GM10266 (cell line): ENCODE results near the gene KBTBD2.
"Not testable (repeated sequence)": the region's sequence is repeated elsewhere in the genome, so short reads cannot be mapped to it uniquely, and the experiment has no call there.

ENCODE experiments used
- DNase-seq: peaks from one replicate; pipeline ENCODE4 v3.0.0; 2012; ENCODE audit errors: extremely low spot score
- TF ChIP-seq, protein P1 (sequence below): IDR thresholded peaks from 2 replicates; pipeline ENCODE4 v1.5.1; 2012; ENCODE audit warnings: mild to moderate bottlenecking, low read depth; ENCODE audit not compliant: control insufficient read depth, insufficient read depth; ENCODE audit errors: missing control alignments

The KBTBD2 gene

DNA sequence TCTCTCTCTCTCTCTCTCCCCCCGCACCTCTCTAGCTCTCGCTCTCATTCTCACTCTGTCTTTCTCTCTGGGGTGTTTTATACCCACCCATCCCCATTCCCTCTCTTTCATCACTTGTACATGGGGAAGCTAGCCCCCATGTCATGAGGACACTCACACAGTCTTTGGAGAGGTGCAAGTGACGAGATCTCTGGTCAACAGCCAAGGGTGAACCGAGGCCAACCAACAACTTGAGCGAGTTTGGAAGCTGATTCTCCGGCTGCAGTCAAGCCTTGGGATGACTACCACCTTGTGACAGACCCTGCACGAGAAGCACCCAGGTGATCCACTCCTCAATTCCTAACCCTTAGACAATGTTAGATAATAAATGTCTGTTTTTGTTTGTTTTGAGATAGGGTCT lies 10.1 kb upstream of the KBTBD2 start:
- no peak for DNase-seq
- TF ChIP-seq, protein P1, sequence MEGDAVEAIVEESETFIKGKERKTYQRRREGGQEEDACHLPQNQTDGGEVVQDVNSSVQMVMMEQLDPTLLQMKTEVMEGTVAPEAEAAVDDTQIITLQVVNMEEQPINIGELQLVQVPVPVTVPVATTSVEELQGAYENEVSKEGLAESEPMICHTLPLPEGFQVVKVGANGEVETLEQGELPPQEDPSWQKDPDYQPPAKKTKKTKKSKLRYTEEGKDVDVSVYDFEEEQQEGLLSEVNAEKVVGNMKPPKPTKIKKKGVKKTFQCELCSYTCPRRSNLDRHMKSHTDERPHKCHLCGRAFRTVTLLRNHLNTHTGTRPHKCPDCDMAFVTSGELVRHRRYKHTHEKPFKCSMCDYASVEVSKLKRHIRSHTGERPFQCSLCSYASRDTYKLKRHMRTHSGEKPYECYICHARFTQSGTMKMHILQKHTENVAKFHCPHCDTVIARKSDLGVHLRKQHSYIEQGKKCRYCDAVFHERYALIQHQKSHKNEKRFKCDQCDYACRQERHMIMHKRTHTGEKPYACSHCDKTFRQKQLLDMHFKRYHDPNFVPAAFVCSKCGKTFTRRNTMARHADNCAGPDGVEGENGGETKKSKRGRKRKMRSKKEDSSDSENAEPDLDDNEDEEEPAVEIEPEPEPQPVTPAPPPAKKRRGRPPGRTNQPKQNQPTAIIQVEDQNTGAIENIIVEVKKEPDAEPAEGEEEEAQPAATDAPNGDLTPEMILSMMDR, result no peak

DNA sequence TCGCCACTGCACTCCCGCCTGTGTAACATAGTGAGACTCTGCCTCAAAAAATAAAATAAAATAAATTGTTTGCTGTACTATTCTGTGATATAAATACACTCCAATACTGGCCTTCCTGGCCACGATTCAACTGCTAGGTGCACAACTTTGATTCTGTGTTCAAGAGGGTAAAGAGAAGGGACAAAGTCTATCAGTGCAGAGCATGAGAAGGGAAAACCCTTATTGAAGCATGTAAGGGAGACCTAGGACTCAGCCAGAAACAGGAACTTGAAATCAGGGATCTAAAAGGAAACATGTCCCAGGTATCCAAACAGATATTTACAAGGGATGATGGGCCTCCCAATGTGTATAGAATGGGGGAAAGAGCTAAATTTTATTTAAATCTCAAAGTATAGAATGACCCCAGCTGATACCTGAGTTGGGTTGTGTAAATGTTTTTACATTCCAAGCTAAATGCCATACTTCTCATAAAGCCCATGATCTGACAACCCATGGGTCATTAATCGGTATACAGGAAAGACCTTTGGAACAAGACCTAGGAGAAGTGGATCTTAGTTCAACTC lies 9.0 kb upstream of the KBTBD2 start:
- TF ChIP-seq, protein P1, result no peak
- no peak for DNase-seq

DNA sequence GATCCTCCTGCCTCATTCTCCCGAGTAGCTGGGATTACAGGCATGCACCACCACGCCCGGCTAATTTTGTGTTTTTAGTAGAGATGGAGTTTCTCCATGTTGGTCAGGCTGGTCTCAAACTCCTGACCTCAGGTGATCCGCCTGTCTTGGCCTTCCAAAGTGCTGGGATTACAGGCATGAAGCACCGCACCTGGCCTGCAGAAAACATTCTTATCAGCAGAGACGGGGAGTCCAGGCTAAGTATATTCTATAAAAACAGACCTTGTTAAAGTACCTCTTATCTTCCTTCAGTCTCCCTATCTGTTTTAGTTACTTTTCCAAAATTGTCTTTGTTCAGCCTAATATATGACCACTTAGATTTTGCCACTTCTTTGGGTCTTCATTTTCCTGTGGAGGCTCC lies 5.8 kb upstream of the KBTBD2 start:
- not testable (repeated sequence) for DNase-seq

DNA sequence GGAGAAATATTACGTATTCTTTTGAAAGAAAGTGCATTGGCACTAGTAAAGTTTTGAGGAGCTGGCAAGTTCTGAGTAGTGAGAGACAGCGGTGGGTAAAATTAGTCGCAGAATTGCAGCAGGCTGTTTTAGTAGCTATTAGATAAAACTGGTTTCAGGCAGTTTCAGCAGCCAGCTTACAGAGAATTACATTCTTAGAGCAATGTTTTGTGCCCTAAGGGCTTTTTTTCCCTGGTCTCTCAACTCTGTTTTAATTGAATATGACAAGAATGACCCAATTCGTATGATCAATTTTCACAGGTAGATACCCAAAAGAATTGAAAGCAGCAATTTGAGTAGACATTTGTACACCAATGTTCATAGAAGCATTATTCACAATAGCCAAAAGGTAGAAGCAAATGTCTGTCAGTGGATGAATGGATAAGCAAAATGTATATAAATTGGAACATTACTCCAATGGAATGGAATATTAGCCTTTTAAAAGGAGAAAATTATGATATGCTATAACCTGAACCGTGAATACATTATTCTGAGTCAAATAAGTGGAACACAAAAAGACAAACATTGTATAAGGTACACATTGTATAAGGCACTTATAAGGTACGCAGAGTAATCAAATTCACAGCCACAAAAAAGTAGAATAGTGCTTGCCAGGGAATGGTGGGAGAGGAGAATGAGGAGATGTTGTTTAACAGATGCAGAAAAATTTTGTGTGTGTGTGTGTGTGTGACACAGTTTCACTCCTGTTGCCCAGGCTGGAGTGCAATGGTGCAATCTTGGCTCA lies 5.2 kb upstream of the KBTBD2 start:
- TF ChIP-seq, protein P1, result no peak
- DNase-seq, result no peak

DNA sequence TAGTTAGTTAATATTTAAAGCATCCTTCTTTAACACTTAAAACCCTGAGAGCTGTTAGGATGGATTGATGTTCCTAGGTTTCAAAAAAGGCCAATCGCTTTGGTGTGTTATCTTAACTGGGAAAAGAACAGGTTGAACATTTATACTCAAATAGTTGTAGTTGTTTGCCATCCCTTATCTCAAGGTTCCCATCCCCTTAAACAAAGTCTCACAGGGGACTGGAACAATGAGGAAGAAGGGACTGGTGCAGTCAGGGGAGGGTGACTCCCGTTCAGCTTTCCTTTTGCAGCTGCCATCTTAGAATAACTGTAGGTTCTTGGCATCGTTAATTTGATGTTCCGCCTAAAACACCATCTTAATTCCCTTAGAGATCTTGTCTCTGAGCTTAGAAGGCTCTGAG lies 2.6 kb upstream of the KBTBD2 start:
- TF ChIP-seq, protein P1, result no peak
- DNase-seq, result no peak

DNA sequence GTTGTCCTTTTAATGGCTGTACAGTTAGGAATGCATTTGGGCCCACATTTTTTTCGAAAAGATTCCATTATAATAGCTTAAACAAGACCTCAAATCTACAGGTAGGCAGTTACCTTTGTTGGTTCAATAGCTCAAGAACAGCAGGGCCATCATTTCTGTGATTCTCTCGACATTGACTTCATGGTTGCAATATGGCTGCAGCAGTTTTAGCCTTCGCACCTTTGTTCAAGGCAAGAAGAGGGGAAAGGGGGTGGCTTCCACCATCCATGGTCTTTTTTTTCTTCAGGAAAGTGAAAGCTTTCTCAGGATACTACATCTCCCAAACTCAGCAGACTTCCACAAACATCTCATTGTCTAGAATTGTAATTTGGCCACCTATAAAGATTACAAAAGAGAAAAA lies 2.2 kb upstream of the KBTBD2 start:
- DNase-seq, result no peak
- TF ChIP-seq, protein P1, result no peak

DNA sequence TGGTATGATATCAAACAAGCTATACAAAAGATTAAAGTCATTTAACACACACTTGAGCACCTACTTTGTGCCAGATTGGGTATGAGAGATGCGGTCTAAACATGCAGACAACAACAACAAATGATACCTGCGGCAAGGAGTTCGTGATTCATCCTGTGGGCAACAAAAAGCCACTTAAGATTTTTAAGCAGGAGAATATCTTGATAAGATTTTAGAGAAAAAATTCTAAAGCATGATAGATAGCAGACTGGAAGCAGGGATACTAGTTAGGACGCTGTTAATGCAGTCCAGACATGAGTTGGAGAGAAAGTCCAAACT lies 1.6 kb upstream of the KBTBD2 start:
- TF ChIP-seq, protein P1, result no peak
- no peak for DNase-seq
